GM06990 (cell line): ENCODE results near the gene PDE6A.

ENCODE experiments used
- DNase-seq: peaks from one replicate; pipeline ENCODE4 v3.0.0-alpha.2; 2011; ENCODE audit not compliant: insufficient read length; ENCODE audit errors: extremely low read depth
- H3K27me3 ChIP-seq: replicated peaks from 2 replicates; pipeline ENCODE4 v1.6.0; 2011; ENCODE audit warnings: low read length; ENCODE audit not compliant: control insufficient read depth, insufficient read depth
- H3K36me3 ChIP-seq: 2 replicates; pipeline ENCODE4 v1.5.1; 2011; ENCODE audit warnings: low read length; ENCODE audit not compliant: control insufficient read depth, insufficient read depth
- H3K4me3 ChIP-seq: replicated peaks from 2 replicates; pipeline ENCODE4 v1.5.1; 2011; ENCODE audit warnings: low read depth, mild to moderate bottlenecking, control low read depth, low read length
- CTCF ChIP-seq: IDR thresholded peaks from 2 replicates; pipeline ENCODE4 v1.5.1; 2011; ENCODE audit warnings: low read length, control low read depth, mild to moderate bottlenecking, inconsistent platforms; ENCODE audit not compliant: insufficient read depth, poor library complexity, severe bottlenecking

The PDE6A gene

GRCh38 chr5:149962601-149963300, 18.2 kb upstream of the PDE6A start:
- no peaks in the 10 kb centered on the region for H3K36me3 ChIP-seq
- no peak for TF ChIP-seq CTCF
- no peaks in the 10 kb centered on the region for H3K27me3 ChIP-seq
- DNase-seq: no peak
- H3K4me3 ChIP-seq: no peak overlapping the region

- H3K36me3 ChIP-seq: no peaks in the 10 kb centered on the region
- no peak overlapping the region for H3K4me3 ChIP-seq
- TF ChIP-seq CTCF: peak; percentile 46
- H3K27me3 ChIP-seq: no peaks in the 10 kb centered on the region
- DNase-seq: peak; percentile 6
Observed at GRCh38 chr5:149961957-149962409, 17.4 kb upstream of the PDE6A start.

GRCh38 chr5:149961186-149961685, 16.6 kb upstream of the PDE6A start:
- TF ChIP-seq CTCF: no peak
- no peak for DNase-seq
- Histone ChIP-seq H3K4me3 (peak overlapping the region; percentile 79), H3K27me3 (no peaks in the 10 kb centered on the region), H3K36me3 (no peaks in the 10 kb centered on the region)

GRCh38 chr5:149960272-149961185, 15.9 kb upstream of the PDE6A start, which contains the start of gene SLC26A2:
TSS of gene SLC26A2 (plus strand) at chr5:149960758. CDS start at chr5:149977653, 16,895 bp downstream.
- TF ChIP-seq CTCF: peak; percentile 5
- DNase-seq: peak; percentile 96
- Histone ChIP-seq H3K4me3 (peak within 1 kb of the TSS; percentile 79), H3K36me3 (no peaks in the 10 kb centered on the region), H3K27me3 (no peaks in the 10 kb centered on the region)

- DNase-seq: peak; percentile 53
- Histone ChIP-seq H3K36me3 (no peaks in the 10 kb centered on the region), H3K4me3 (peak overlapping the region; percentile 79), H3K27me3 (no peaks in the 10 kb centered on the region)
- TF ChIP-seq CTCF: peak; percentile 72
Observed at GRCh38 chr5:149959406-149960236, 15.0 kb upstream of the PDE6A start.
